CD4-positive, CD25-positive, alpha-beta regulatory T cell (primary cell): ENCODE measurements around the gene GID4. TPM values are rescaled to one million over a fixed set of nuclear protein-coding genes. Genes with fewer than 3 reads are reported as not detected.
"Not testable (repeated sequence)": the region's sequence is repeated elsewhere in the genome, so short reads cannot be mapped to it uniquely, and the experiment has no call there.

Source experiments
- ATAC-seq, 2 donors: fragments of 150-1000 bp; cut with Tn5 transposase; one replicate each; pipeline ENCODE4 v1.10.0; 2021; ENCODE audit warnings: low read depth in 2 of 2, moderate number of reproducible peaks in 2 of 2, moderate library complexity in 1 of 2
- DNase-seq, 3 donors: peaks; one replicate each; pipeline versions ENCODE4 v3.0.0 to v3.0.0-alpha.2; 2012 to 2022; ENCODE audit warnings: mixed read lengths in 1 of 3
- H3K27ac ChIP-seq: one replicate; pipeline ENCODE4 v1.7.0; 2013; ENCODE audit warnings: mild to moderate bottlenecking, low read length; ENCODE audit not compliant: insufficient read depth, poor library complexity, severe bottlenecking
- H3K27me3 ChIP-seq: one replicate; pipeline ENCODE4 v1.7.0; 2013; ENCODE audit warnings: low read length; ENCODE audit not compliant: control insufficient read depth, insufficient read depth
- H3K36me3 ChIP-seq: one replicate; pipeline ENCODE4 v1.7.0; 2013; ENCODE audit warnings: mild to moderate bottlenecking, low read length, moderate library complexity; ENCODE audit not compliant: control insufficient read depth, insufficient read depth
- H3K4me1 ChIP-seq: 2 replicates; pipeline ENCODE4 v1.7.0; 2013; ENCODE audit warnings: mild to moderate bottlenecking, low read length; ENCODE audit not compliant: insufficient read depth, control insufficient read depth, poor library complexity, severe bottlenecking
- H3K4me3 ChIP-seq: one replicate; pipeline ENCODE4 v1.7.0; 2013; ENCODE audit warnings: low read depth, mild to moderate bottlenecking, low read length, moderate library complexity
- H3K9me3 ChIP-seq, 2 experiments: 1 replicate in 1 of 2; 2 replicates in 1 of 2; pipeline ENCODE4 v1.7.0; 2013; ENCODE audit warnings: low read length in 2 of 2, mild to moderate bottlenecking in 1 of 2, moderate library complexity in 1 of 2; ENCODE audit not compliant: control insufficient read depth in 2 of 2
- H3K27ac Mint-ChIP-seq, 3 donors: one replicate each; pipeline ENCODE4 v1.8.0; 2020 to 2022; ENCODE audit warnings: mild to moderate bottlenecking in 3 of 3, mixed read lengths in 3 of 3, moderate library complexity in 2 of 3
- H3K27me3 Mint-ChIP-seq: one replicate; pipeline ENCODE4 v1.8.0; 2022; ENCODE audit warnings: mild to moderate bottlenecking, mixed read lengths
- H3K36me3 Mint-ChIP-seq: one replicate; pipeline ENCODE4 v1.8.0; 2020; ENCODE audit warnings: mixed read lengths
- H3K4me1 Mint-ChIP-seq, 4 donors: one replicate each; pipeline ENCODE4 v1.8.0; 2020 to 2022; ENCODE audit warnings: mixed read lengths in 4 of 4, mild to moderate bottlenecking in 1 of 4
- H3K4me3 Mint-ChIP-seq, 4 donors: one replicate each; pipeline ENCODE4 v1.8.0; 2020 to 2022; ENCODE audit warnings: mild to moderate bottlenecking in 4 of 4, mixed read lengths in 4 of 4, moderate library complexity in 3 of 4
- H3K9me3 Mint-ChIP-seq, 7 donors: one replicate each; pipeline ENCODE4 v1.8.0; 2020 to 2022; ENCODE audit warnings: mixed read lengths in 7 of 7, mild to moderate bottlenecking in 3 of 7, moderate library complexity in 2 of 7
- polyA plus RNA-seq, 4 donors: library from polyadenylated mRNA; unstranded; fragments of 300-500 nt; fragmentation: Illumina TruSeq; gene quantifications; one replicate each; pipeline ENCODE4 v1.2.3, GENCODE V29; 2021
- total RNA-seq: library from RNA; stranded (reverse); gene quantifications from one replicate; pipeline ENCODE4 v1.2.3, GENCODE V29; 2022

GID4 gene
- total RNA-seq (7.3 TPM), polyA plus RNA-seq (1 to 10 TPM; 5.1 to 7.0 (median 5.2) TPM)

GRCh38 chr17:18038861-18039534 lies at the start of gene GID4, which contains the start of gene ATPAF2:
GID4 (plus strand) TSS chr17:18039408; CDS start chr17:18039465, 57 bp downstream.
ATPAF2 (minus strand) TSS chr17:18039168; CDS start chr17:18039013, 155 bp downstream.
- peaks cover 12 to 54% (median 35%) of the 10 kb centered on the region in 4 donors for H3K4me1 Mint-ChIP-seq
- no peaks in the 10 kb centered on the region for H3K9me3 ChIP-seq
- peak within 1 kb of the TSS; percentile 80 for H3K4me3 ChIP-seq
- peak within 1 kb of the TSS; percentile 96 to 97 (median 97) for H3K4me3 Mint-ChIP-seq
- H3K27me3 Mint-ChIP-seq = no peaks in the 10 kb centered on the region
- H3K27ac Mint-ChIP-seq = peak within 1 kb of the TSS; percentile 92 to 99 (median 97)
- no peaks in the 10 kb centered on the region for H3K9me3 Mint-ChIP-seq
- no peaks in the 10 kb centered on the region for H3K36me3 ChIP-seq
- ATAC-seq = peak; percentile 95
- peaks cover 28% of the 10 kb centered on the region for H3K4me1 ChIP-seq
- H3K36me3 Mint-ChIP-seq = no peaks in the 10 kb centered on the region
- no peaks in the 10 kb centered on the region for H3K27me3 ChIP-seq
- H3K27ac ChIP-seq = peak within 1 kb of the TSS; percentile 78
- DNase-seq = peak; percentile 99 to 100 (median 100)

DNA sequence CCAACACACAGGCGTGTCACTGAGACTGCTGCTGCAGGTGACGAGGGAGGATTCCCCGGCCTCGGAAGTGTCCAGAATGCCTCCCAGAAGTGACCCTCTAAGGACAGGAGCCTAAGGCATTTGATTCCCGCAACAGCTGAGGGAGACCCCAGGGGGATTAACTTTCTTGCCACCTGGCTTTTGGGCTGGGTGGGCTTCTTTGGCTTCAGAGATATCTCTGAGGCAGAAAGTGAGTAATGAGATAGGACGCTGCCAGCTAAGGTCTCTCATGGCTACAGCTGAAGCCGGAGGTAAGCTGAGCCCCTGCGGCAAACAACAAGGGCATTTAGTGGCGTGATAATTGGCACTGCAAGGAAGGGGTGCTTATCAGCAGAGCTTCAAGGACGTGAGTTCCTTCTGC lies 49.6 kb upstream of the GID4 start:
- H3K9me3 ChIP-seq = no peaks in the 10 kb centered on the region
- no peaks in the 10 kb centered on the region for H3K36me3 ChIP-seq
- Mint-ChIP-seq H3K4me1 (no peaks in the 10 kb centered on the region), H3K4me3 (no peak overlapping the region), H3K27ac (no peak overlapping the region), H3K27me3 (no peaks in the 10 kb centered on the region), H3K9me3 (no peaks in the 10 kb centered on the region), H3K36me3 (no peaks in the 10 kb centered on the region)
- no peak overlapping the region for H3K4me3 ChIP-seq
- ATAC-seq = no peak
- H3K27ac ChIP-seq = no peak overlapping the region
- DNase-seq = no peak
- no peaks in the 10 kb centered on the region for H3K27me3 ChIP-seq
- H3K4me1 ChIP-seq = no peaks in the 10 kb centered on the region

DNA sequence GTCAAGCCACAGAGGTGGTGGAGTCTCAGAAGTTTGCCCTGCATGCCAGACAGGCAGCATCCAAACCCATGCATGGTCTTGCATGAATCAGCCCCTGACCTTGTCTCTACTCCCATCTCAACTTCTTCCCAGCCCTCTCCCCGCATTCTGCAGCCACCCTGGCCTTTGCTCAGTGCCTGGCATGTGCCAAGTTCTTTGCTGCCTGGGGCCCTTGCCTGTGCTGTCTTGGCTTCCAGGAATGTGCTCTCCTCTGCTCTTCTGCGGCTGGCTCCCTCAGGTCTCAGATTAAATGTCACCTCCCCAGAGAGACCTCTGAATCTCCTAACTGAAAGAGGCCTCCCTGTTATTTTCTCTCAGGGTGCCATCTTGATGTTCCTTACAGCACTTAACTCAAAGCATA lies 48.9 kb upstream of the GID4 start:
- Histone ChIP-seq H3K9me3 (no peaks in the 10 kb centered on the region), H3K36me3 (no peaks in the 10 kb centered on the region), H3K27me3 (no peaks in the 10 kb centered on the region), H3K4me1 (no peaks in the 10 kb centered on the region), H3K4me3 (no peak overlapping the region), H3K27ac (no peak overlapping the region)
- no peak for DNase-seq
- H3K4me3 Mint-ChIP-seq = peak overlapping the region in 1 of 4 donors; percentile 85
- H3K27me3 Mint-ChIP-seq = no peaks in the 10 kb centered on the region
- no peaks in the 10 kb centered on the region for H3K9me3 Mint-ChIP-seq
- no peaks in the 10 kb centered on the region for H3K4me1 Mint-ChIP-seq
- no peak overlapping the region for H3K27ac Mint-ChIP-seq
- no peaks in the 10 kb centered on the region for H3K36me3 Mint-ChIP-seq
- no peak for ATAC-seq

- H3K27ac Mint-ChIP-seq = peak overlapping the region in 1 of 3 donors; percentile 59
- H3K27me3 Mint-ChIP-seq = no peaks in the 10 kb centered on the region
Measured at GRCh38 chr17:17993366-17993765, 45.8 kb upstream of the GID4 start.

GRCh38 chr17:17993852-17994251 lies 45.4 kb upstream of the GID4 start:
- DNase-seq = no peak
- H3K36me3 Mint-ChIP-seq = no peaks in the 10 kb centered on the region

More at GRCh38 chr17:17993366-17993765, 45.8 kb upstream of the GID4 start:
- H3K9me3 ChIP-seq = no peaks in the 10 kb centered on the region
- H3K4me3 Mint-ChIP-seq = no peak overlapping the region
- no peaks in the 10 kb centered on the region for H3K4me1 ChIP-seq
- H3K4me3 ChIP-seq = no peak overlapping the region
- H3K4me1 Mint-ChIP-seq = no peaks in the 10 kb centered on the region
- DNase-seq = no peak
- H3K36me3 Mint-ChIP-seq = no peaks in the 10 kb centered on the region
- H3K36me3 ChIP-seq = no peaks in the 10 kb centered on the region
- no peak for ATAC-seq
- H3K9me3 Mint-ChIP-seq = no peaks in the 10 kb centered on the region
- H3K27me3 ChIP-seq = no peaks in the 10 kb centered on the region
- no peak overlapping the region for H3K27ac ChIP-seq

GRCh38 chr17:17994271-17995069 lies 44.7 kb upstream of the GID4 start:
- Histone ChIP-seq H3K27me3 (no peaks in the 10 kb centered on the region), H3K9me3 (no peaks in the 10 kb centered on the region), H3K4me1 (no peaks in the 10 kb centered on the region), H3K27ac (no peak overlapping the region), H3K36me3 (no peaks in the 10 kb centered on the region), H3K4me3 (no peak overlapping the region)
- Mint-ChIP-seq H3K27me3 (no peaks in the 10 kb centered on the region), H3K27ac (peak overlapping the region in 1 of 3 donors; percentile 39), H3K9me3 (no peaks in the 10 kb centered on the region), H3K36me3 (no peaks in the 10 kb centered on the region), H3K4me3 (no peak overlapping the region), H3K4me1 (no peaks in the 10 kb centered on the region)
- DNase-seq (peak in 1 of 3 donors; percentile 29), ATAC-seq (peak in 1 of 2 donors; percentile 30)

More at GRCh38 chr17:17993852-17994251, 45.4 kb upstream of the GID4 start:
- Histone ChIP-seq H3K4me1 (no peaks in the 10 kb centered on the region), H3K27me3 (no peaks in the 10 kb centered on the region), H3K4me3 (no peak overlapping the region), H3K9me3 (no peaks in the 10 kb centered on the region), H3K27ac (no peak overlapping the region), H3K36me3 (no peaks in the 10 kb centered on the region)
- no peak for ATAC-seq
- H3K9me3 Mint-ChIP-seq = no peaks in the 10 kb centered on the region
- H3K27me3 Mint-ChIP-seq = no peaks in the 10 kb centered on the region
- H3K4me3 Mint-ChIP-seq = no peak overlapping the region
- no peak overlapping the region for H3K27ac Mint-ChIP-seq
- H3K4me1 Mint-ChIP-seq = no peaks in the 10 kb centered on the region

- ATAC-seq = not testable (repeated sequence)
- H3K27ac Mint-ChIP-seq = peak overlapping the region in 1 of 3 donors; percentile 49
Measured at GRCh38 chr17:17995887-17996286, 43.3 kb upstream of the GID4 start.

More at GRCh38 chr17:17995887-17996286, 43.3 kb upstream of the GID4 start:
- not testable (repeated sequence) for H3K9me3 Mint-ChIP-seq, H3K27me3 Mint-ChIP-seq, H3K36me3 Mint-ChIP-seq, H3K4me1 Mint-ChIP-seq, H3K36me3 ChIP-seq, DNase-seq, H3K9me3 ChIP-seq, H3K27me3 ChIP-seq, H3K4me1 ChIP-seq, H3K4me3 Mint-ChIP-seq, H3K4me3 ChIP-seq, H3K27ac ChIP-seq
